H1 (cell line): Measurements from ENCODE around the gene NRXN3. TPM values are rescaled to one million over a fixed set of nuclear protein-coding genes. Genes with fewer than 3 reads are reported as not detected.

Experiments used
- CTCF ChIA-PET: fragments of 300-600 bp; sonication (Branson Sonifier 250); formaldehyde crosslinking; loops from one replicate; lab custom pipeline; 2021; ENCODE audit not compliant: partially characterized antibody; lab: Charles Lee
- POLR2A ChIA-PET: fragments of 300-600 bp; sonication (Branson Sonifier 250); formaldehyde crosslinking; loops from one replicate; lab custom pipeline; 2021; ENCODE audit warnings: inconsistent platforms; ENCODE audit not compliant: partially characterized antibody; lab: Charles Lee
- DNase-seq, 2 experiments: peaks; one replicate each; pipeline versions ENCODE4 v3.0.0 to v3.0.0-alpha.2; 2010 to 2022; ENCODE audit warnings: low spot score in 2 of 2, low read depth in 1 of 2, mixed read lengths in 1 of 2
- FAIRE-seq: peaks from 2 replicates; lab custom pipeline; 2011; peaks lifted over from hg19 to GRCh38; lab: Jason Lieb, UNC
- H2AFZ ChIP-seq: 2 replicates; pipeline ENCODE4 v1.8.1; 2012; ENCODE audit warnings: low read length, inconsistent platforms
- H2AK5ac ChIP-seq: 2 replicates; pipeline ENCODE4 v1.6.1; 2013; ENCODE audit warnings: low read depth, low read length
- H2BK120ac ChIP-seq: replicated peaks from 2 replicates; pipeline ENCODE3; 2013; ENCODE audit warnings: low read depth, low read length, inconsistent platforms
- H2BK12ac ChIP-seq: 2 replicates; pipeline ENCODE4 v1.6.1; 2013; ENCODE audit warnings: low read depth, low read length
- H2BK15ac ChIP-seq: 2 replicates; pipeline ENCODE4 v1.6.1; 2013; ENCODE audit warnings: low read length
- H2BK20ac ChIP-seq: 2 replicates; pipeline ENCODE4 v1.6.1; 2013; ENCODE audit warnings: low read length
- H2BK5ac ChIP-seq: 2 replicates; pipeline ENCODE4 v1.6.1; 2013; ENCODE audit warnings: low read depth, low read length
- H3K14ac ChIP-seq: 2 replicates; pipeline ENCODE4 v1.6.1; 2013; ENCODE audit warnings: inconsistent platforms; ENCODE audit not compliant: insufficient read length
- H3K18ac ChIP-seq: 2 replicates; pipeline ENCODE4 v1.6.1; 2013; ENCODE audit warnings: low read length; ENCODE audit errors: extremely low read depth
- H3K23ac ChIP-seq: 2 replicates; pipeline ENCODE4 v1.6.1; 2013; ENCODE audit warnings: inconsistent platforms; ENCODE audit not compliant: insufficient read length
- H3K23me2 ChIP-seq: 2 replicates; pipeline ENCODE4 v1.6.1; 2013; ENCODE audit warnings: low read depth, low read length
- H3K27ac ChIP-seq: 2 replicates; pipeline ENCODE4 v1.6.1; 2011; ENCODE audit warnings: low read depth, low read length, inconsistent platforms
- H3K27me3 ChIP-seq, 4 experiments: replicated peaks in 1 of 4; 1 replicate in 1 of 4; 2 replicates in 3 of 4; pipeline versions ENCODE4 v1.6.1 to v1.8.1; 2011 to 2013; ENCODE audit warnings: low read length in 3 of 4, mild to moderate bottlenecking in 3 of 4, inconsistent platforms in 2 of 4, mixed read lengths in 2 of 4, moderate library complexity in 1 of 4; ENCODE audit not compliant: control insufficient read depth in 3 of 4, insufficient read depth in 3 of 4; ENCODE audit errors: extremely low read depth in 1 of 4
- H3K36me3 ChIP-seq, 4 experiments: 2 replicates each; pipeline versions ENCODE4 v1.6.1 to v1.8.1; 2011 to 2013; ENCODE audit warnings: mild to moderate bottlenecking in 4 of 4, low read length in 3 of 4, moderate library complexity in 2 of 4, control low read depth in 1 of 4, inconsistent platforms in 1 of 4; ENCODE audit not compliant: insufficient read depth in 4 of 4, control insufficient read depth in 2 of 4
- H3K4ac ChIP-seq: replicated peaks from 2 replicates; pipeline ENCODE3; 2013; ENCODE audit warnings: low read length, low read depth, mixed read lengths, inconsistent platforms; ENCODE audit not compliant: insufficient read length
- H3K4me1 ChIP-seq, 4 experiments: replicated peaks in 1 of 4; 1 replicate in 1 of 4; 2 replicates in 3 of 4; pipeline versions ENCODE4 v1.6.1 to v1.8.1; 2011 to 2013; ENCODE audit warnings: low read length in 3 of 4, inconsistent platforms in 2 of 4, mixed read lengths in 1 of 4; ENCODE audit not compliant: insufficient read depth in 4 of 4, control insufficient read depth in 3 of 4
- H3K4me2 ChIP-seq, 2 experiments: 2 replicates each; pipeline versions ENCODE4 v1.6.1 to v1.8.1; 2011 to 2013; ENCODE audit warnings: low read depth in 2 of 2, low read length in 2 of 2, control low read depth in 1 of 2, inconsistent platforms in 1 of 2, mild to moderate bottlenecking in 1 of 2; ENCODE audit not compliant: insufficient read depth in 1 of 2
- H3K4me3 ChIP-seq, 4 experiments: fragments of 200-600, 300-600 bp in 1 of 4; sonication (generic), shearing (Covaris generic), sonication (Bioruptor Twin) in 1 of 4; 2 replicates each; pipeline versions ENCODE4 v1.5.1 to v1.8.1; 2011 to 2016; ENCODE audit warnings: low read length in 4 of 4, low read depth in 3 of 4, control low read depth in 2 of 4, inconsistent platforms in 2 of 4, mild to moderate bottlenecking in 2 of 4, mixed read lengths in 1 of 4, moderate library complexity in 1 of 4; ENCODE audit not compliant: insufficient read depth in 2 of 4; ENCODE audit errors: extremely low read depth in 1 of 4
- H3K56ac ChIP-seq: replicated peaks from 2 replicates; pipeline ENCODE3; 2013; ENCODE audit warnings: low read depth, mild to moderate bottlenecking, mixed read lengths, low read length, inconsistent platforms; ENCODE audit not compliant: insufficient read length
- H3K79me1 ChIP-seq: 2 replicates; pipeline ENCODE4 v1.6.1; 2013; ENCODE audit warnings: low read depth, low read length, control low read depth
- H3K79me2 ChIP-seq, 2 experiments: 2 replicates each; pipeline versions ENCODE4 v1.6.1 to v1.8.1; 2012 to 2013; ENCODE audit warnings: low read length in 2 of 2, mild to moderate bottlenecking in 2 of 2, inconsistent platforms in 1 of 2; ENCODE audit not compliant: insufficient read depth in 2 of 2, control insufficient read depth in 1 of 2
- H3K9ac ChIP-seq, 4 experiments: replicated peaks in 1 of 4; 1 replicate in 1 of 4; 2 replicates in 3 of 4; pipeline versions ENCODE4 v1.6.1 to v1.8.1; 2011 to 2013; ENCODE audit warnings: low read depth in 3 of 4, low read length in 3 of 4, control low read depth in 2 of 4, mild to moderate bottlenecking in 2 of 4, moderate library complexity in 2 of 4, inconsistent platforms in 1 of 4; ENCODE audit errors: extremely low read depth in 1 of 4
- H3K9me3 ChIP-seq, 2 experiments: 2 replicates each; pipeline versions ENCODE4 v1.6.1 to v1.8.1; 2012 to 2013; ENCODE audit warnings: mild to moderate bottlenecking in 2 of 2, moderate library complexity in 2 of 2, control low read depth in 1 of 2, inconsistent platforms in 1 of 2, low read depth in 1 of 2, low read length in 1 of 2, mixed read lengths in 1 of 2; ENCODE audit not compliant: insufficient read depth in 2 of 2
- H4K20me1 ChIP-seq, 2 experiments: replicated peaks in 1 of 2; 2 replicates each; pipeline versions ENCODE3 to v1.8.1; 2011 to 2013; ENCODE audit warnings: inconsistent platforms in 2 of 2, low read length in 2 of 2, mild to moderate bottlenecking in 1 of 2; ENCODE audit not compliant: insufficient read depth in 2 of 2, control insufficient read depth in 1 of 2
- H4K5ac ChIP-seq: 2 replicates; pipeline ENCODE4 v1.6.1; 2013; ENCODE audit warnings: low read length, low read depth, mixed read lengths, inconsistent platforms; ENCODE audit not compliant: insufficient read length
- H4K8ac ChIP-seq: 2 replicates; pipeline ENCODE4 v1.8.0; 2013; ENCODE audit warnings: mild to moderate bottlenecking, moderate library complexity, low read length, inconsistent platforms; ENCODE audit not compliant: insufficient read depth; ENCODE audit errors: extremely low read depth
- H4K91ac ChIP-seq: replicated peaks from 2 replicates; pipeline ENCODE3; 2013; ENCODE audit warnings: low read length, mixed read lengths, inconsistent platforms; ENCODE audit not compliant: insufficient read length
- EP300 ChIP-seq, 2 experiments: IDR thresholded peaks; 1 replicate in 1 of 2; 2 replicates in 1 of 2; pipeline ENCODE4 v1.6.1; 2011 to 2012; ENCODE audit warnings: low read depth in 2 of 2, low read length in 2 of 2, mild to moderate bottlenecking in 2 of 2, borderline replicate concordance in 1 of 2, inconsistent platforms in 1 of 2, moderate library complexity in 1 of 2
- EZH2 ChIP-seq: fragments of 200-600 bp; sonication (generic); IDR thresholded peaks from 2 replicates; pipeline ENCODE4 v1.7.1; 2012; ENCODE audit warnings: low read depth, mild to moderate bottlenecking, moderate library complexity, low read length, inconsistent platforms; ENCODE audit not compliant: severe bottlenecking
- HDAC2 ChIP-seq, 2 experiments: fragments of 300-600 bp in 1 of 2; sonication (generic) in 1 of 2; IDR thresholded peaks; 2 replicates each; pipeline ENCODE4 v1.6.1; 2011 to 2012; ENCODE audit warnings: low read depth in 2 of 2, low read length in 2 of 2, mild to moderate bottlenecking in 2 of 2, moderate library complexity in 2 of 2, borderline replicate concordance in 1 of 2, inconsistent platforms in 1 of 2
- SIX5 ChIP-seq: IDR thresholded peaks from 2 replicates; pipeline ENCODE4 v1.6.1; 2011; ENCODE audit warnings: mild to moderate bottlenecking, low read depth, low read length
- SP4 ChIP-seq: IDR thresholded peaks from 2 replicates; pipeline ENCODE4 v1.6.1; 2012; ENCODE audit warnings: low read length, inconsistent platforms
- TEAD4 ChIP-seq: IDR thresholded peaks from 2 replicates; pipeline ENCODE4 v1.6.1; 2012; ENCODE audit warnings: low read depth, low read length, inconsistent platforms, mixed read lengths
- WGBS, 2 experiments: shearing (Covaris generic) in 1 of 2; methylation state at CpG; one replicate each; pipeline versions ENCODE4 v1.1.6 to v1.1.7; 2013 to 2015; ENCODE audit warnings: low lambda C conversion rate in 2 of 2, mixed read lengths in 2 of 2, inconsistent platforms in 1 of 2, low coverage in 1 of 2, missing lambda C conversion rate in 1 of 2; ENCODE audit not compliant: insufficient replicate concordance in 2 of 2, insufficient coverage in 1 of 2, insufficient read length in 1 of 2; ENCODE audit errors: extremely low coverage in 1 of 2, missing lambda C conversion rate in 1 of 2; 5-methylcytosine and 5-hydroxymethylcytosine counted together
- polyA plus RNA-seq, 7 experiments: library from polyadenylated mRNA; depleted of rRNA in 3 of 7; stranded (reverse) in 5 of 7; unstranded in 2 of 7; fragments of >200 nt in 5 of 7; fragments of 200-250 nt in 2 of 7; gene quantifications; 1 replicate in 5 of 7; 2 replicates in 1 of 7; 4 replicates in 1 of 7; pipeline versions ENCODE4 v1.2.1 to v1.2.3, GENCODE V29; 2011 to 2013; ENCODE audit warnings: missing spikeins in 2 of 7, mixed read lengths in 2 of 7
- total RNA-seq: library from RNA; stranded (reverse); fragmentation: NEBNext Ultra II Directional; extraction: Animal tissue kit (Norgen Biotek cat#: 25700); gene quantifications from 2 replicates; pipeline ENCODE4 v1.2.1, GENCODE V29; 2021
- TF ChIP-seq, protein P1 (sequence below): IDR thresholded peaks from 2 replicates; pipeline ENCODE4 v1.6.1; 2011; ENCODE audit warnings: low read depth, mild to moderate bottlenecking, low read length; ENCODE audit not compliant: insufficient read depth

NRXN3 gene
- total and polyA plus RNA-seq, 2 of the 8 experiments (the other 6 are each of a cell fraction or from before 2014, with no cell fraction given), result 2.6 to 4.1 TPM

DNA sequence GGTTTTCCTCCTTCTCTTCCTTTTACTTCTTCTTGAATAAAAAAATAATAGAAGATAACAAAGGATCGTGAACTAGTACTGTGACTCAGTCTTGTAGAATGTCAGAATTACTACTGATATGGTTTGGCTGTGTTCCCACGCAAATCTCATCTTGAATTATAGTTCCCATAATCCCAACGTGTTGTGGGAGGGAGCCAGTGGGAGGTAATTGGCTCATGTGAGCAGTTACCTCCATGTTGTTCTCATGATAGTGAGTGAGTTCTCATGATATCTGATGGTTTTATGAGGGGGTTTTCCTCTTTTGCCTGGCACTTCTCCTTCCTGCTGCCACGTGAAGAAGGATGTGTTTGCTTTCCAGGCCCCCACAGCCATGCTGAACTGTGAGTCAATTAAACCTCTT is 1491.6 kb downstream of the NRXN3 start:
- no peak for DNase-seq
- no peak overlapping the region for H3K4me2 ChIP-seq
- H3K36me3 ChIP-seq, result no peaks in the 10 kb centered on the region
- no peak overlapping the region for H2BK5ac ChIP-seq
- H4K20me1 ChIP-seq, result no peaks in the 10 kb centered on the region
- no peaks in the 10 kb centered on the region for H3K79me1 ChIP-seq
- no peaks in the 10 kb centered on the region for H3K27me3 ChIP-seq
- no peak overlapping the region for H4K5ac ChIP-seq
- no peak overlapping the region for H2AK5ac ChIP-seq
- no peak overlapping the region for H2AFZ ChIP-seq
- no peak overlapping the region for H2BK120ac ChIP-seq
- H2BK20ac ChIP-seq, result no peak overlapping the region
- no peak overlapping the region for H3K18ac ChIP-seq
- no peak overlapping the region for H2BK12ac ChIP-seq
- H3K56ac ChIP-seq, result no peak overlapping the region
- no peak overlapping the region for H2BK15ac ChIP-seq
- no peak overlapping the region for H4K91ac ChIP-seq
- H3K79me2 ChIP-seq, result no peaks in the 10 kb centered on the region
- no peaks in the 10 kb centered on the region for H3K23me2 ChIP-seq
- no peak overlapping the region for H3K4ac ChIP-seq
- no peak overlapping the region for H3K27ac ChIP-seq
- no peak overlapping the region for H4K8ac ChIP-seq
- 94% methylated on average over 4 of the region's 4 CpGs; no CpG with 5 or more reads in 1 of the 2 experiments for WGBS, 2 experiments
- no peak overlapping the region for H3K9ac ChIP-seq
- FAIRE-seq, result no peak
- no peak overlapping the region for H3K14ac ChIP-seq
- H3K9me3 ChIP-seq, result no peaks in the 10 kb centered on the region
- H3K4me3 ChIP-seq, result no peak overlapping the region
- H3K4me1 ChIP-seq, result no peaks in the 10 kb centered on the region
- H3K23ac ChIP-seq, result no peak overlapping the region
- POLR2A ChIA-PET, result no interaction called here
- CTCF ChIA-PET, result no interaction called here
- no peak for TF ChIP-seq EP300 (IDR thresholded peaks at IDR 0.05; ENCODE audit: borderline replicate concordance in 1 of 2, low read depth in 2 of 2, low read length in 2 of 2)
- no peak for TF ChIP-seq TEAD4
- no peak for TF ChIP-seq SIX5
- TF ChIP-seq, protein P1, sequence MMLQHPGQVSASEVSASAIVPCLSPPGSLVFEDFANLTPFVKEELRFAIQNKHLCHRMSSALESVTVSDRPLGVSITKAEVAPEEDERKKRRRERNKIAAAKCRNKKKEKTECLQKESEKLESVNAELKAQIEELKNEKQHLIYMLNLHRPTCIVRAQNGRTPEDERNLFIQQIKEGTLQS, result no peak
- no peak for TF ChIP-seq SP4
- TF ChIP-seq HDAC2 (IDR thresholded peaks at IDR 0.05; ENCODE audit: borderline replicate concordance in 1 of 2, low read depth in 2 of 2, low read length in 2 of 2), result no peak
- no peak for TF ChIP-seq EZH2
